Lower lobe of right lung (tissue), 2 donors: ENCODE data around the gene ZNF718. TPM values are rescaled to one million over a fixed set of nuclear protein-coding genes. Genes with fewer than 3 reads are reported as not detected.
"Not testable (repeated sequence)": the region's sequence is repeated elsewhere in the genome, so short reads cannot be mapped to it uniquely, and the experiment has no call there.

ENCODE experiments used
- ATAC-seq, 2 donors: fragments of 200-7000 bp; cut with Tn5 transposase; one replicate each; pipeline ENCODE4 v1.9.1; 2020 to 2022; ENCODE audit warnings: mild to moderate bottlenecking in 2 of 2, moderate library complexity in 2 of 2
- DNase-seq: peaks from one replicate; pipeline ENCODE4 v3.0.0-alpha.2; 2020
- H3K27ac ChIP-seq: fragments of 200-600 bp; one replicate; pipeline ENCODE4 v1.8.0; 2022
- H3K27me3 ChIP-seq: fragments of 200-600 bp; one replicate; pipeline ENCODE4 v1.8.0; 2022; ENCODE audit warnings: low read depth
- H3K36me3 ChIP-seq: fragments of 200-600 bp; one replicate; pipeline ENCODE4 v1.8.0; 2022; ENCODE audit warnings: mild to moderate bottlenecking
- H3K4me1 ChIP-seq: fragments of 200-600 bp; one replicate; pipeline ENCODE4 v1.8.0; 2022
- H3K4me3 ChIP-seq: fragments of 200-600 bp; one replicate; pipeline ENCODE4 v1.8.0; 2022; ENCODE audit warnings: mild to moderate bottlenecking
- H3K9me3 ChIP-seq: fragments of 200-600 bp; one replicate; pipeline ENCODE4 v1.8.0; 2022
- CTCF ChIP-seq: fragments of 200-600 bp; IDR thresholded peaks from one replicate; pipeline ENCODE4 v1.8.0; 2022; ENCODE audit warnings: antibody characterized with exemption, mild to moderate bottlenecking
- intact Hi-C: fragments of 100-400 bp; cut with DNase I; formaldehyde crosslinking; loops from one replicate; pipeline ENCODE4 v1.11.0; 2022
- total RNA-seq: library from RNA; stranded (reverse); fragmentation: NEBNext Ultra II Directional; extraction: Animal tissue kit (Norgen Biotek cat#: 25700); gene quantifications from one replicate; pipeline ENCODE4 v1.2.1, GENCODE V29; 2021
- donor health status: DM: no; HTN: yes; CAD: no; lungs with severe emphysema.

ZNF718 gene
- total RNA-seq, 1 donor from 2014 or later = 9.8 TPM

DNA sequence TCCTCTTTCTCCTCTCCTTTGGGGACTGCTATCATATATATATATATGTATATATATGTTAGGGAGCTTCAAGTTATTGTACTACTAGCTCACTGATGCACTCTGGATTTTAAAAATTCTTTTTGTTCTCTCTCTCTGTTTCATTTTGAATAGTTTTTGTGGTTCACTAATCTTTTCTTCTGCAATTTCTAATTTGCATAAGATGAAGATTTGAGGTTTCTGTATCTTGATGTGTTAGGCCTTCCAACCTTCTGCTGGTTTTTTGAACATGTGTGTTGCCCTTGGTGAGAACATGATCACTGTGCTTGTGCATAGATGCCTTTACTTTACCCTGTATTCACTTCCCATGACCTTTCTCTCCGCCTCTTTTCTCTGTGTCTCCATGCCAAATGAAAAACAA is 7.8 kb upstream of the ZNF718 start:
- intact Hi-C loops = no loop called here
- H3K9me3 ChIP-seq = peaks cover 6% of the 10 kb centered on the region
- no peak overlapping the region for H3K4me3 ChIP-seq
- no peak for TF ChIP-seq CTCF
- H3K36me3 ChIP-seq = no peaks in the 10 kb centered on the region
- H3K4me1 ChIP-seq = no peaks in the 10 kb centered on the region
- no peak overlapping the region for H3K27ac ChIP-seq
- no peaks in the 10 kb centered on the region for H3K27me3 ChIP-seq
- DNase-seq (no peak), ATAC-seq (no peak)

DNA sequence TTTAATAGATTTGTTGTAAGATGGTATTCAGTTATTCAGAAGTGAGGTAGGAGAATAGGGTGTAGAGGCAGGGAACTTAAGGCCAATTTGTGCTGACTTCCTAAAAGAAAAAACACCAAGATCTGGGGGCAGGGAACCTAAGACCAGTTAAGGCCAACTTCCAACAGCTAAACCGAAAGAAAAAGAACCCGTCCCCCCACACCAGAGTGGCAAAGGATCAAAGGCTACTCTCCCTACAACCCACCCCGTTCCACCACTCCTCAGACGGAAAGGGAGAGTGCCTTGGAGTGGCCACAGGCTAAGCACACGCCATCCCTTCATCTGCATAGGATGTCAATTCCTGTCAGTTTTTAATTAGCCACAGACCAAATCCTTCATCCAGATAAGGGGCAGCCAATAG is 3.7 kb upstream of the ZNF718 start:
- no peak overlapping the region for H3K4me3 ChIP-seq
- no peak for ATAC-seq
- intact Hi-C loops = no loop called here
- no peaks in the 10 kb centered on the region for H3K36me3 ChIP-seq
- peaks cover 7% of the 10 kb centered on the region for H3K4me1 ChIP-seq
- H3K27me3 ChIP-seq = no peaks in the 10 kb centered on the region
- peaks cover 9% of the 10 kb centered on the region for H3K9me3 ChIP-seq
- no peak for TF ChIP-seq CTCF
- no peak overlapping the region for H3K27ac ChIP-seq
- no peak for DNase-seq

GRCh38 chr4:121408-122084 is 2.8 kb upstream of the ZNF718 start:
- H3K4me3 ChIP-seq = no peak overlapping the region
- ATAC-seq = no peak

GRCh38 chr4:123922-124274 is 403 bp upstream of the ZNF718 start:
- intact Hi-C loops, H3K27me3 ChIP-seq, ATAC-seq: not testable (repeated sequence)
- peak overlapping the region; percentile 88 for H3K4me3 ChIP-seq
- peaks cover 16% of the 10 kb centered on the region for H3K4me1 ChIP-seq
- peaks cover 12% of the 10 kb centered on the region for H3K9me3 ChIP-seq
- H3K36me3 ChIP-seq = peaks cover 12% of the 10 kb centered on the region
- DNase-seq = peak; percentile 30
- peak overlapping the region; percentile 87 for H3K27ac ChIP-seq

More at GRCh38 chr4:121408-122084, 2.8 kb upstream of the ZNF718 start:
- no peaks in the 10 kb centered on the region for H3K27me3 ChIP-seq
- no peak for DNase-seq
- intact Hi-C loops = no loop called here
- no peak for TF ChIP-seq CTCF
- no peaks in the 10 kb centered on the region for H3K36me3 ChIP-seq
- H3K9me3 ChIP-seq = peaks cover 9% of the 10 kb centered on the region
- H3K27ac ChIP-seq = no peak overlapping the region
- peaks cover 16% of the 10 kb centered on the region for H3K4me1 ChIP-seq

GRCh38 chr4:125091-125771 is 930 bp downstream of the ZNF718 start:
- TF ChIP-seq CTCF = no peak
- intact Hi-C loops = no loop called here
- Histone ChIP-seq H3K4me3 (peak overlapping the region; percentile 88), H3K4me1 (peaks cover 16% of the 10 kb centered on the region), H3K36me3 (peaks cover 12% of the 10 kb centered on the region), H3K27me3 (no peaks in the 10 kb centered on the region), H3K9me3 (peaks cover 7% of the 10 kb centered on the region), H3K27ac (peak overlapping the region; percentile 87)
- DNase-seq (peak; percentile 66), ATAC-seq (peak; percentile 49 to 64)

GRCh38 chr4:125833-126232 is 1.5 kb downstream of the ZNF718 start:
- Histone ChIP-seq H3K36me3 (peaks cover 12% of the 10 kb centered on the region), H3K4me3 (peak overlapping the region; percentile 88), H3K27ac (no peak overlapping the region), H3K4me1 (peaks cover 16% of the 10 kb centered on the region), H3K27me3 (no peaks in the 10 kb centered on the region), H3K9me3 (peaks cover 7% of the 10 kb centered on the region)
- intact Hi-C loops = no loop called here
- ATAC-seq (no peak), DNase-seq (no peak)
- TF ChIP-seq CTCF = no peak
